ENCODE results near the gene LYRM7.

GRCh38 chr5:131245948-131246347 lies 75.2 kb downstream of the LYRM7 start:
- TF ChIP-seq, protein P1, sequence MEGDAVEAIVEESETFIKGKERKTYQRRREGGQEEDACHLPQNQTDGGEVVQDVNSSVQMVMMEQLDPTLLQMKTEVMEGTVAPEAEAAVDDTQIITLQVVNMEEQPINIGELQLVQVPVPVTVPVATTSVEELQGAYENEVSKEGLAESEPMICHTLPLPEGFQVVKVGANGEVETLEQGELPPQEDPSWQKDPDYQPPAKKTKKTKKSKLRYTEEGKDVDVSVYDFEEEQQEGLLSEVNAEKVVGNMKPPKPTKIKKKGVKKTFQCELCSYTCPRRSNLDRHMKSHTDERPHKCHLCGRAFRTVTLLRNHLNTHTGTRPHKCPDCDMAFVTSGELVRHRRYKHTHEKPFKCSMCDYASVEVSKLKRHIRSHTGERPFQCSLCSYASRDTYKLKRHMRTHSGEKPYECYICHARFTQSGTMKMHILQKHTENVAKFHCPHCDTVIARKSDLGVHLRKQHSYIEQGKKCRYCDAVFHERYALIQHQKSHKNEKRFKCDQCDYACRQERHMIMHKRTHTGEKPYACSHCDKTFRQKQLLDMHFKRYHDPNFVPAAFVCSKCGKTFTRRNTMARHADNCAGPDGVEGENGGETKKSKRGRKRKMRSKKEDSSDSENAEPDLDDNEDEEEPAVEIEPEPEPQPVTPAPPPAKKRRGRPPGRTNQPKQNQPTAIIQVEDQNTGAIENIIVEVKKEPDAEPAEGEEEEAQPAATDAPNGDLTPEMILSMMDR (conservative IDR thresholded peaks at IDR 0.05 in 1 of 2, IDR thresholded peaks at IDR 0.05 in 1 of 2; ENCODE audit: low read depth in 1 of 2, low read length in 2 of 2) = no peak
- TF ChIP-seq EZH2 (IDR thresholded peaks at IDR 0.05; ENCODE audit: low read length, missing control alignments) = no peak
